A549 (cell line): Measurements from ENCODE around the gene BANK1.

Source experiments
- CTCF ChIP-seq: fragments of >200 bp; sonication (Bioruptor Twin); formaldehyde crosslinking; IDR thresholded peaks from 3 replicates; pipeline ENCODE4 v1.5.1; 2016
- JUN ChIP-seq, 2 experiments: fragments of >200 bp; sonication (Bioruptor Twin); formaldehyde crosslinking; IDR thresholded peaks; 2 replicates in 1 of 2; 3 replicates in 1 of 2; pipeline ENCODE4 v1.6.1; 2016 to 2017

- TF ChIP-seq CTCF (no peak), JUN (IDR thresholded peaks at IDR 0.05) (no peak)
Observed at GRCh38 chr4:101993842-101994775, 203.6 kb downstream of the BANK1 start.
